Right lobe of liver (tissue), 6 donors: ENCODE data around the gene NCS1. TPM values are rescaled to one million over a fixed set of nuclear protein-coding genes. Genes with fewer than 3 reads are reported as not detected.
A peak's percentile ranks its signal among the peaks of the same experiment; 100 is the strongest.

Experiments
- ATAC-seq, 4 donors: fragments of 200-7000 bp; cut with Tn5 transposase; one replicate each; pipeline ENCODE4 v1.9.1; 2020; ENCODE audit warnings: mild to moderate bottlenecking in 4 of 4, moderate library complexity in 4 of 4
- DNase-seq, 3 donors: peaks; one replicate each; pipeline ENCODE4 v3.0.0-alpha.2; 2020
- H3K27ac ChIP-seq, 3 donors: fragments of 200-600 bp; one replicate each; pipeline ENCODE4 v1.8.0; 2022
- H3K27me3 ChIP-seq, 2 donors: fragments of 200-600 bp; one replicate each; pipeline ENCODE4 v1.8.0; 2022
- H3K36me3 ChIP-seq, 4 donors: fragments of 200-600 bp; sonication (generic) in 1 of 4; one replicate each; pipeline versions ENCODE4 v1.5.1 to v1.8.0; 2017 to 2022; ENCODE audit warnings: control low read depth in 1 of 4
- H3K4me1 ChIP-seq, 4 donors: fragments of 200-600 bp; sonication (generic) in 1 of 4; one replicate each; pipeline versions ENCODE4 v1.5.1 to v1.8.0; 2017 to 2022; ENCODE audit warnings: control low read depth in 1 of 4
- H3K4me3 ChIP-seq, 3 donors: fragments of 200-600 bp; one replicate each; pipeline ENCODE4 v1.8.0; 2022
- H3K9me3 ChIP-seq, 4 donors: fragments of 200-600 bp; sonication (generic) in 1 of 4; one replicate each; pipeline versions ENCODE4 v1.5.1 to v1.8.0; 2017 to 2022; ENCODE audit warnings: control low read depth in 1 of 4
- POLR2A ChIP-seq: fragments of 450-650 bp; IDR thresholded peaks from one replicate; pipeline ENCODE4 v1.6.1; 2017; ENCODE audit warnings: antibody characterized with exemption, mild to moderate bottlenecking
- WGBS: methylation state at CpG from one replicate; pipeline ENCODE4 v1.1.6; 2018; ENCODE audit warnings: low coverage, low lambda C conversion rate; ENCODE audit not compliant: insufficient coverage; ENCODE audit errors: missing lambda C conversion rate; 5-methylcytosine and 5-hydroxymethylcytosine counted together
- intact Hi-C, 2 donors: fragments of 100-400 bp; cut with DNase I; formaldehyde crosslinking; loops; one replicate each; pipeline versions ENCODE4 v1.11.2 to v1.14.1; 2022
- total RNA-seq, 6 experiments: library from RNA; depleted of rRNA in 2 of 6; stranded (reverse); fragments of >200 nt in 2 of 6; fragmentation: NEBNext Ultra II Directional in 3 of 6; extraction: Animal tissue kit (Norgen Biotek cat#: 25700) in 3 of 6; gene quantifications; one replicate each; pipeline versions ENCODE4 v1.1.0 to v1.2.4, GENCODE V29; 2016 to 2023
- TF ChIP-seq, protein P1 (sequence below), 4 donors: fragments of 200-600 bp in 3 of 4; fragments of 450-650 bp in 1 of 4; IDR thresholded peaks; one replicate each; pipeline versions ENCODE4 v1.5.1 to v1.8.0; 2016 to 2022; ENCODE audit warnings: antibody characterized with exemption in 4 of 4, mild to moderate bottlenecking in 2 of 4
- donor health status: DM: no; HTN: yes; CAD: no.
- donor health status: DM: no; HTN: no; CAD: no.
- donor health status: DM: no; HTN: no; CAD: no.
- donor health status: DM: no; HTN: yes; CAD: no.
- donor health status: DM: no; HTN: yes; CAD: no.

NCS1 gene
- total RNA-seq, 6 experiments from 2014 or later: 1.6 to 3.3 (median 2.8) TPM

DNA sequence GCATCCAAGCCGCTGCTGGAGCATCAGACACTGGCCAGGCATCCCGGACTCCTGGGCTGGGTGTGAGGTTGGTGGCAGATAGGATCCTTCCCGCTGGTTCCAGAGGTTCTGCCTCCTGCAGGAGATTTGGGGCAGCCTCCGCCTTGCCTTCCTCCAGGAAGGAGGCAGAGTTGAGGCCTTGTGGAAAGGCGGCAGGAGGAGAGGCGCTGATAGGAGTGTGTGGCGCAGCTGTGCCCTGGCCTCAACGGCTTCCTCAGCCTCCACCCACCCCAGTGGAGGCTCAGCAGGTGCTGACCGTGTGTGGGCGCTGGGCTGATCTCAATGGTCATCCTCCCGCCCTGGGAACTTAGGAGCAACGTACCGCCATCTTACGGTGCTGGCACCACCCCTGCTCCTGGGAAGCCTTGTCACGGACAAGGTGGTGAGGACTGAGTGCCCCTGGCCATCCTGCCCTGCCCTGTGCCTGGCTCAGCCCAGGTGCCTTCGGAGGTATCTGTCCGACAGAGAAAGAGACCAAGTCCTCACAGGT lies 10.2 kb downstream of the NCS1 start:
- ATAC-seq (no peak), DNase-seq (no peak)
- no peak overlapping the region for H3K27ac ChIP-seq
- no peaks in the 10 kb centered on the region for H3K27me3 ChIP-seq
- intact Hi-C loops: no loop called here
- TF ChIP-seq POLR2A: no peak
- TF ChIP-seq, protein P1, sequence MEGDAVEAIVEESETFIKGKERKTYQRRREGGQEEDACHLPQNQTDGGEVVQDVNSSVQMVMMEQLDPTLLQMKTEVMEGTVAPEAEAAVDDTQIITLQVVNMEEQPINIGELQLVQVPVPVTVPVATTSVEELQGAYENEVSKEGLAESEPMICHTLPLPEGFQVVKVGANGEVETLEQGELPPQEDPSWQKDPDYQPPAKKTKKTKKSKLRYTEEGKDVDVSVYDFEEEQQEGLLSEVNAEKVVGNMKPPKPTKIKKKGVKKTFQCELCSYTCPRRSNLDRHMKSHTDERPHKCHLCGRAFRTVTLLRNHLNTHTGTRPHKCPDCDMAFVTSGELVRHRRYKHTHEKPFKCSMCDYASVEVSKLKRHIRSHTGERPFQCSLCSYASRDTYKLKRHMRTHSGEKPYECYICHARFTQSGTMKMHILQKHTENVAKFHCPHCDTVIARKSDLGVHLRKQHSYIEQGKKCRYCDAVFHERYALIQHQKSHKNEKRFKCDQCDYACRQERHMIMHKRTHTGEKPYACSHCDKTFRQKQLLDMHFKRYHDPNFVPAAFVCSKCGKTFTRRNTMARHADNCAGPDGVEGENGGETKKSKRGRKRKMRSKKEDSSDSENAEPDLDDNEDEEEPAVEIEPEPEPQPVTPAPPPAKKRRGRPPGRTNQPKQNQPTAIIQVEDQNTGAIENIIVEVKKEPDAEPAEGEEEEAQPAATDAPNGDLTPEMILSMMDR (IDR thresholded peaks at IDR 0.05): no peak
- no peaks in the 10 kb centered on the region for H3K4me1 ChIP-seq
- H3K4me3 ChIP-seq: no peak overlapping the region
- no peaks in the 10 kb centered on the region for H3K36me3 ChIP-seq
- WGBS: 96% methylated on average over 4 of the region's 17 CpGs
- no peaks in the 10 kb centered on the region for H3K9me3 ChIP-seq

DNA sequence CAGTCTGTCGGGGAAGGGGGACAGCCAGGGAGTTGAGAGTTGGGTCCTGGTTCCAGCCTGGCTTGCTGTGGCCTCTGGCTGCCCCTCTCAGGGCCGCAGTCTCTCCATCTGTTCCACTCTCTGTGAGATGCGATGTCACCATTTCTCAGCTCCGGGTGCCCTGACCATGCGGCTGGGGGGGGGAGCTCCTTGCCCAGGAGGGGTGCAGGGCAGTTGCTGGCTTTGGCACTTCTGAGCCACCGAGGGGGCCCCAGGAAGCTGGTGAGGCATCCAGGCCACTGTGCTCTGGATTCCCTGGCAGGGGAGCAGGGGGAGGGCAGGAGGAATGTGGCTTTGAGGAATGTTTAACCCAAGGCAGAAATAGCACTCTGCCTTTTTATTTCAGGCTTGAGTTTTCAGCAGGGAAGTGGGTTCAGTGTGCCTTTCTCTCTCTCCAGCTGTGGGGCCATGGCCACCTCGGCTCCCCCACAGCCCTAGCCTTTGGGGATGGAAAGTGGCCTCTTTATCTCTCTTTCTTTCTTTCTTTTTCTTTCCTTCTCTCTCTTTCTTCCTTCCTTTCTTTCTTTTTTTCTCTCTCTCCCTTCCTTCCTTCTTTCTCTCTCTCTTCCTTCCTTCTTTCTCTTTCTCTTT lies 11.0 kb downstream of the NCS1 start:
- no peak overlapping the region for H3K27ac ChIP-seq
- intact Hi-C loops: no loop called here
- H3K4me3 ChIP-seq: no peak overlapping the region

DNA sequence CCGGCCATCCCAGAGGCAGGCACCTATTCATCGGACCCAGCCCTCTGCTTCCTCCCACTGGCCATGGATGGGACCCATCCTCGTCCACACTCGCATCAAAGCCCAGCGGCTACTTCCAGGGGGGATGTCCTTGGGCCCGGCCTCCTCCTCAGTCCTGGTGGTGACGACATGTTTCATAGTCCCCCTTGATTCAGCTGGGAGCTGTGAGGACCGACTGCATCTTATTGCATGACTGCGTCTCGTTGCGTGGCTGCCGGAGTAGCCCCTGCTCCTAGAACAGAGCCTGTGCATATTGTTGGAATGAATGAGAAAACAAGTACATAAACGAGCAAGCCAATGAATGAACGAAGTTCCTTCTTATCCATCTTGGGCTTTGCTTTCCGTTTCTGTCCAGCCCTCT lies 12.8 kb downstream of the NCS1 start:
- H3K9me3 ChIP-seq: no peaks in the 10 kb centered on the region
- no peak overlapping the region for H3K4me3 ChIP-seq
- no peaks in the 10 kb centered on the region for H3K27me3 ChIP-seq
- WGBS: 60% methylated on average over 3 of the region's 15 CpGs
- no peaks in the 10 kb centered on the region for H3K36me3 ChIP-seq
- H3K27ac ChIP-seq: no peak overlapping the region
- no peak for DNase-seq
- ATAC-seq: no peak
- intact Hi-C loops: no loop called here
- no peaks in the 10 kb centered on the region for H3K4me1 ChIP-seq
- TF ChIP-seq, protein P1 (IDR thresholded peaks at IDR 0.05): no peak
- TF ChIP-seq POLR2A: no peak

More for the DNA sequence above, 11.0 kb downstream of the NCS1 start:
- Histone ChIP-seq H3K9me3 (no peaks in the 10 kb centered on the region), H3K4me1 (no peaks in the 10 kb centered on the region), H3K27me3 (no peaks in the 10 kb centered on the region), H3K36me3 (no peaks in the 10 kb centered on the region)
- TF ChIP-seq, protein P1 (IDR thresholded peaks at IDR 0.05): no peak
- TF ChIP-seq POLR2A: no peak
- ATAC-seq: peak in 2 of 4 donors; percentile 23 to 31
- no peak for DNase-seq
- 35% methylated on average over 2 of the region's 7 CpGs for WGBS

DNA sequence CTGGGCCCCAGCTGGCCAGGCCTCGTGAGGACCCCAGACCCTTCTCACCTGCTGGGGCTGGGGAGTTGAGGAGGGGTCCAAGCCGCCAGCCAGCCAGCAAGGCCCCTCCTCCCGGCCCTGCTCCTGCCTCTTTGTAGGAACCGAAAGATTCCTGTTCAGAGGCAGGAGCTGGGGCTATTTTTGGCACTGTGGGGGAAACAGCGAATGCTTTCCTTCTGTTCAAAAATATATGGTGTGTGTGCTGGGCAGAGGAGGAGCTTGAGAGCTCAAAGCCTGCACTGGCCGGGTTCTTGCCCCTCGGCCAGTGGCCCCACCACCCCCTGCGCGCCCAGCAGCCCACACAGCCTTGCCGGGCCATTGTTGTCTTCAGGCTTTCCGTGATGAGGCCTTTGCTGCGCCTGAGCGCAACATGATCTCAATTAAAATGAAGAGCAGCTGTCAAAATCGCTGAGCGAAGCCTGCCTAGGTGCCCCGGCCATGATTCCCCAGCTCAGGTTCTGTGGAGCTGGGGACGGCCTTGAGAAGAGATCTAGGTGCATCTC lies 13.4 kb downstream of the NCS1 start:
- 75% methylated on average over 5 of the region's 17 CpGs for whole genome bisulfite sequencing
- H3K4me1 ChIP-seq: no peaks in the 10 kb centered on the region
- H3K9me3 ChIP-seq: no peaks in the 10 kb centered on the region
- ATAC-seq: no peak
- H3K4me3 ChIP-seq: no peak overlapping the region
- intact Hi-C loops: no loop called here
- no peaks in the 10 kb centered on the region for H3K36me3 ChIP-seq
- no peak for TF ChIP-seq POLR2A
- TF ChIP-seq, protein P1 (IDR thresholded peaks at IDR 0.05): no peak
- no peak for DNase-seq
- no peak overlapping the region for H3K27ac ChIP-seq
- H3K27me3 ChIP-seq: no peaks in the 10 kb centered on the region
